HG03108 (cell line): ENCODE data around the gene LEMD1.

Experiments used
- ATAC-seq: cut with Tn5 transposase; IDR thresholded peaks from one replicate; pipeline ENCODE4 v1.9.1; 2021; ENCODE audit warnings: moderate library complexity; ENCODE audit not compliant: unreplicated experiment

LEMD1 gene

GRCh38 chr1:205338011-205338410 lies 83.8 kb downstream of the LEMD1 start:
- no peak for ATAC-seq

GRCh38 chr1:205337481-205337880 lies 84.4 kb downstream of the LEMD1 start:
- ATAC-seq = no peak

DNA sequence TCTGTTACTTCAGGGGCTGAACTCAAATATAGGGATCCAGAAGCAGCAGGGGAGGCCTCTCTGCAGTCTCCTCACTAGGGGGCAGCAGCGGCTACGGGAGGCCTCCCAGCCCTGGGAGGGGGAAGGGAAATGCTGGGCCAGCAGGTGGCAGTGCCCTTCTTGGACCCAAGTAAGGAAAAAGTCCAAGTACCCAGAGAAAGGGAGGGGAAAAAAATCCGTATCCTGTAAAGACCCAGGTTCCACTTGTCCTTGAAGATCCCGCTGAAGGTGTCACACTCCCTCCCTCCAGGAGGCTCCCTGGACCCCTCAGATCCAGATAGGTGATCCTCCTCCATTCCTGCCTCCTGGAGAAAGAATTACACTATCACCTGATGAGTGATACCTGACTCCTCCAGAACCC lies 86.2 kb downstream of the LEMD1 start:
- no peak for ATAC-seq

DNA sequence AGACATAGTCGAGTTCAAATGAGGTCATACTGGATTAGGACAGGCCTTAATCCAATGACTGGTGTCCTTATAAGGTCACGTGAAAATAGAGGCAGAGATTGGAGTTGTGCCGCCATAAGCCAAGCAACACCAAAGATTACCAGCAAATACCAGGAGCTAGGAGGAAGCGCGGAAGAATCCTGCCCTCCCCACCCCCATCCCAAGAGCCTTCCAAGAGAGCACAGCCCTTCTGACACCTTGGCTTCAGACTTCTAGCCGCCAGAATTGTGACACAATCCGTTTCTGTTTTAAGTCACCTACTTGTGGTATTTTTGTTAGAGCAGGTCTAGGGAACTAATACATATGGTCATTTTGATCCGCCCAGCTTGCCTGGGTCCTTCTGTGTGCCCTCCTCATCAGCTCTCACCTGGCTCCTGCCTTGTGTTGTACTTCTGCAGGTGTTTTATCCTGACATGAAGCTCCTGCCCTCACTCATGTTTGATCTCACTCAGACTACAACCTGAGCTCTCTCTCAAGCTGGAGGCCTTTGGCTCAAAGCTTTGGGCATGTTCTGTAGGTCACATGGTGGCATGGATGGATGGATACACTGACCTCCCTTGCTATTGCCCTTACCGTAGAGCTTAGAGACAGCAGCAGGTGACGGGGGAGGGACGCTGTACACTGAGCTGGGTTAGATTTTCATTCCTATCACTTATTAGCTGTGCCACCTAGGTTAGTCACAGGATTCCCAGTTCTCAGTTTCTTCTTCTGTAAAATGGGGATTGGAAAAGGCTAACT lies 89.7 kb downstream of the LEMD1 start:
- no peak for ATAC-seq
